Ishikawa (cell line): Measurements from ENCODE around the gene OVOL2.

Experiments
- CEBPB ChIP-seq: IDR thresholded peaks from 2 replicates; pipeline ENCODE4 v1.6.1; 2012
- CREB1 ChIP-seq: IDR thresholded peaks from 2 replicates; pipeline ENCODE4 v1.6.1; 2012; ENCODE audit warnings: low read depth
- EGR1 ChIP-seq: IDR thresholded peaks from 2 replicates; pipeline ENCODE4 v1.6.1; 2012
- EP300 ChIP-seq: IDR thresholded peaks from 2 replicates; pipeline ENCODE4 v1.6.1; 2012; ENCODE audit warnings: borderline replicate concordance
- FOXM1 ChIP-seq: IDR thresholded peaks from 2 replicates; pipeline ENCODE4 v1.6.1; 2012; ENCODE audit warnings: low read depth, borderline replicate concordance
- NFIC ChIP-seq: IDR thresholded peaks from 2 replicates; pipeline ENCODE4 v1.6.1; 2012
- RAD21 ChIP-seq: IDR thresholded peaks from 2 replicates; pipeline ENCODE4 v1.6.1; 2012; ENCODE audit warnings: low read depth
- TAF1 ChIP-seq: IDR thresholded peaks from 2 replicates; pipeline ENCODE4 v1.6.1; 2012; ENCODE audit warnings: low read depth, mild to moderate bottlenecking
- TCF12 ChIP-seq: IDR thresholded peaks from 2 replicates; pipeline ENCODE4 v1.6.1; 2012; ENCODE audit warnings: low read depth
- TEAD4 ChIP-seq: IDR thresholded peaks from 2 replicates; pipeline ENCODE4 v1.6.1; 2012
- YY1 ChIP-seq: IDR thresholded peaks from 2 replicates; pipeline ENCODE4 v1.6.1; 2012; ENCODE audit warnings: low read depth
- ZBTB7A ChIP-seq: IDR thresholded peaks from 2 replicates; pipeline ENCODE4 v1.6.1; 2012; ENCODE audit warnings: low read depth
- TF ChIP-seq, protein P1 (sequence below): IDR thresholded peaks from 2 replicates; pipeline ENCODE4 v1.6.1; 2012
- TF ChIP-seq, protein P2 (sequence below): IDR thresholded peaks from 2 replicates; pipeline ENCODE4 v1.6.1; 2012
- TF ChIP-seq, protein P3 (sequence below): IDR thresholded peaks from 2 replicates; pipeline ENCODE4 v1.6.1; 2012; ENCODE audit warnings: low read depth, mild to moderate bottlenecking

OVOL2 gene

DNA sequence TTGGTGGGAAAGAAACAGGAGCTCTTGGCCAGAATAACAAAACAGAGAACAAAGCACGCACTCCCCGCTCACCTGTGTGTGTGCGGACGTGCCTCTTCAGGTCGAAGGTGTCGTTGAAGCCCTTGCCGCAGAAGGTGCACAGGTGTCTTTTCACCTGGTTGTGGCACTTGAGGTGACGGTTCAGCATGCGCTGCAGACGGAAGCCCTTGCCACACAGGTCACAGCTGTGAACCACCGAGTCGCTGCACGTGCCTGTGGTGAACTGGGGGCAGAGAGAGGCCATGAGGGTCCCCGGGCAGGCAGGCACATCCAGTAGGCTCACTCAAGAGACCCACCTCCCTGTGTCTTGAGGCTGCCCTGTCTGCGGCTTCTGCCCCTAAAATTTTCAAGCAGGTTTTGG is 16.3 kb downstream of the OVOL2 start:
- no peak for TF ChIP-seq FOXM1
- no peak for TF ChIP-seq NFIC
- no peak for TF ChIP-seq ZBTB7A
- no peak for TF ChIP-seq EP300
- no peak for TF ChIP-seq CREB1
- TF ChIP-seq, protein P1, sequence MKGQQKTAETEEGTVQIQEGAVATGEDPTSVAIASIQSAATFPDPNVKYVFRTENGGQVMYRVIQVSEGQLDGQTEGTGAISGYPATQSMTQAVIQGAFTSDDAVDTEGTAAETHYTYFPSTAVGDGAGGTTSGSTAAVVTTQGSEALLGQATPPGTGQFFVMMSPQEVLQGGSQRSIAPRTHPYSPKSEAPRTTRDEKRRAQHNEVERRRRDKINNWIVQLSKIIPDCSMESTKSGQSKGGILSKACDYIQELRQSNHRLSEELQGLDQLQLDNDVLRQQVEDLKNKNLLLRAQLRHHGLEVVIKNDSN, result no peak
- TF ChIP-seq, protein P2, sequence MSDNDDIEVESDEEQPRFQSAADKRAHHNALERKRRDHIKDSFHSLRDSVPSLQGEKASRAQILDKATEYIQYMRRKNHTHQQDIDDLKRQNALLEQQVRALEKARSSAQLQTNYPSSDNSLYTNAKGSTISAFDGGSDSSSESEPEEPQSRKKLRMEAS, result no peak
- TF ChIP-seq RAD21, result no peak
- TF ChIP-seq EGR1, result no peak
- no peak for TF ChIP-seq TEAD4

DNA sequence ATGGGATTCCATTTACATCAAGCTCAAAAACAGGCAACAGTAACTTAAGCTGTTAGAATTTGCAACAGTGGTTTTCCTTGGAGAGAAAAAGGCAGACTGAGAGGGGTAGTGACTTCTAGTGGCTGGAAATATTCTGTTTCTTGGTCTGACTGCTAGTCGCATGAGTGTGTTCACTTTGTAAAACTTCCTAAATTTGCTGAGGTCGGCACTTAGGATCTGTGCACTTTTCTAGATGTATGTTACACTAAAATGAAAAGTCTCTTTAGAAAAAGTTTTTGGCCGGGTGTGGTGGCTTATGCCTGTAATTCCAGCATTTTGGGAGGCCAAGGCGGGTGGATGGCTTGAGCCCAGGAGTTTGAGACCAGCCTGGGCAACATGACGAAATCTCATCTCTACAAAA is 18.7 kb downstream of the OVOL2 start:
- TF ChIP-seq TAF1, result no peak
- TF ChIP-seq YY1, result no peak
- no peak for TF ChIP-seq ZBTB7A
- TF ChIP-seq TCF12, result no peak
- TF ChIP-seq, protein P1, result no peak
- TF ChIP-seq CEBPB, result no peak
- TF ChIP-seq TEAD4, result no peak
- no peak for TF ChIP-seq EP300
- TF ChIP-seq CREB1, result no peak
- TF ChIP-seq, protein P2, result no peak
- no peak for TF ChIP-seq NFIC
- no peak for TF ChIP-seq EGR1
- TF ChIP-seq FOXM1, result no peak

DNA sequence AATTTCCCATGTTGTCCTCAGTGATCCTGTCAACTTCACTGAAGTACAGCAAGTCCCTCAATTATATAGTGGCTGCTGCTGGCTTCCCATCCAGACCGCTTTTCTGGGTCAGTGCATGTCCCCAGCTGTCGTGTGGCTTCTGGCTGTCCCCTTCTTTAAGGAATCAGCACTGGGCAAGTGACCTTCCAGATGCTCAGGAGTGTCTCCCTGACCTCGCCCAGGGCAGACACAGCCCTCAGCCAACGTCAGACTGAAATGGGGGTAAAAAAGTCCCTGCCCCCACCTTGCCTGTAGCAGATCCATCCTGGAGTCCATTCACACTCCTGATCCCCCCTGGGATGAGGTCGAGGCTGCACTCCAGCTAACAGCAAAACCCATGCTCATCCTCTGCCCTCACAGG is 23.7 kb downstream of the OVOL2 start:
- TF ChIP-seq, protein P2, result no peak

DNA sequence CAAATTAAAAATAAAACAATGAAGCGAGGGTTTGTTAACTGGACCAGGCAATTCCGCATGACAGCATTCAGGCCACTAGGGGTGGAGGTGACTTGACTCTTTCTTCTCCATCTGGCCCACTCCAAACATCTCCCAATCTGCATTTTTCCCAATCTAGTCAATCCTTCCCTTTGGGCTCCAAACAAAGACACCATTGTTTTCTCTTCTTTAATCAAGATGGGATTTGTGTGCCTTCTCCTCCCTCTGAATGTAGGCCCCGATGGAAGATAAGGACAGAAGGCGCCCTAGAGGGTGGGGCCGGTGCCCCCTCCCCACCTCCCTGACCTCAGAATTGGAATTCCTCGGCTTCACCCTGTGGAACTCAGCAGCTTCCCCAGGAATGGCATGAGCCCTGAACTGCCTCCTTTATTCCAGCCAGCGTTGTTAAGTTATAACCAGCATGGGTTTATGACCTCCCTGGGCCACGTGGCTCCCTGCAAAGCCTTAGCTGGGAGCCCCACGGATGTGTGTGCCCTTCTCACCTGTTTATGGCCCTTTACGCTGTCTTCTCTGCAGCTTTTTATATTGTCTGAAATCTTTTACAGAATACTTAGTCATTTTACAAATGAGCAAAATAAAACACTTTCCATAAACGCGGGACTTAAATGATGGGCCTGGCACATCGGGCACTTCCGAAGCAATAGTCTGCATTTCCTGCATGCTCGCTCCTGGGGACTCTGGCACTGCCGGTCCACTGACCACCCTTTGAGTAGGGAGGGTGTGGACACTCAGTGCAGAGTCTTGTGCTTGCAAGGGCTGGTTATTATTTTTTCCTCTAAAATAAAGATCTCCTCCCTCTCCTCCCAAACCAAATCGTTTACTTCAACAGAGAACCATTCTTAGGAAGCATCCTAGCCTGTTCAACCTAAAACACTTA is 24.5 kb downstream of the OVOL2 start:
- TF ChIP-seq NFIC (no peak), TEAD4 (no peak), CREB1 (no peak), FOXM1 (no peak)
- TF ChIP-seq, protein P2, result no peak
- TF ChIP-seq, protein P1, result no peak

DNA sequence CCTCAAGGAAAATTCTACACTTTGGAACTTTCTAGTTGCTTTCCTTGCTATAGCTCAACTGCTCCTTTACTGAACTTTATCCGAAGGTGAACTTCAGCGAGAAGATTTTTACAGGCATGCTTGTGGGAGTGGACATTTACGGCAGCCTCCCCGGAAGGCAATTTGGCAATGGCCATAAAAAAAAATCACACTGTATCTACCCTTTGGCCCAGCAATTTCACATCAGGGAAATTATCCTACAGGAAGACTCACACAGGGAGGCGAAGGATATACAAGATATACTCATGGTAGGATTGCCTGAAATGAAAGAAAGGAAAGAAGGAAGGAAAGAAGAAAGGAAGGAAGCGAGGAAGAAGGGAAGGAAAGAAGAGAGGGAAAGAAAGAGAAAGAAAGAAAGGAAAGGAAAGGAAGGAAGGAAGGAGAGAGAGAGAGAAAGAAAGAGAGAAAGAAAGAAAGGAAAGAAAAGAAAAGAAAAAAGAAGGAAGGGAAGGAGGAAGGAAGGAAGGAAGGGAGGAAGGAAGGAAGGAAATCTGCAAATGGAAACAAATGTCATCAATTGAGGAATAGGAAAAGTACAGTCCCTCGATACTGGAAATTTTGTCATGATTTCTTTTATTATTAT is 25.7 kb downstream of the OVOL2 start:
- TF ChIP-seq, protein P1, result no peak
- TF ChIP-seq TAF1 (no peak), TCF12 (no peak), CREB1 (no peak), YY1 (no peak), NFIC (no peak), CEBPB (no peak), EGR1 (no peak), ZBTB7A (no peak), RAD21 (no peak), FOXM1 (no peak), EP300 (no peak), TEAD4 (no peak)
- TF ChIP-seq, protein P2, result no peak
- TF ChIP-seq, protein P3, sequence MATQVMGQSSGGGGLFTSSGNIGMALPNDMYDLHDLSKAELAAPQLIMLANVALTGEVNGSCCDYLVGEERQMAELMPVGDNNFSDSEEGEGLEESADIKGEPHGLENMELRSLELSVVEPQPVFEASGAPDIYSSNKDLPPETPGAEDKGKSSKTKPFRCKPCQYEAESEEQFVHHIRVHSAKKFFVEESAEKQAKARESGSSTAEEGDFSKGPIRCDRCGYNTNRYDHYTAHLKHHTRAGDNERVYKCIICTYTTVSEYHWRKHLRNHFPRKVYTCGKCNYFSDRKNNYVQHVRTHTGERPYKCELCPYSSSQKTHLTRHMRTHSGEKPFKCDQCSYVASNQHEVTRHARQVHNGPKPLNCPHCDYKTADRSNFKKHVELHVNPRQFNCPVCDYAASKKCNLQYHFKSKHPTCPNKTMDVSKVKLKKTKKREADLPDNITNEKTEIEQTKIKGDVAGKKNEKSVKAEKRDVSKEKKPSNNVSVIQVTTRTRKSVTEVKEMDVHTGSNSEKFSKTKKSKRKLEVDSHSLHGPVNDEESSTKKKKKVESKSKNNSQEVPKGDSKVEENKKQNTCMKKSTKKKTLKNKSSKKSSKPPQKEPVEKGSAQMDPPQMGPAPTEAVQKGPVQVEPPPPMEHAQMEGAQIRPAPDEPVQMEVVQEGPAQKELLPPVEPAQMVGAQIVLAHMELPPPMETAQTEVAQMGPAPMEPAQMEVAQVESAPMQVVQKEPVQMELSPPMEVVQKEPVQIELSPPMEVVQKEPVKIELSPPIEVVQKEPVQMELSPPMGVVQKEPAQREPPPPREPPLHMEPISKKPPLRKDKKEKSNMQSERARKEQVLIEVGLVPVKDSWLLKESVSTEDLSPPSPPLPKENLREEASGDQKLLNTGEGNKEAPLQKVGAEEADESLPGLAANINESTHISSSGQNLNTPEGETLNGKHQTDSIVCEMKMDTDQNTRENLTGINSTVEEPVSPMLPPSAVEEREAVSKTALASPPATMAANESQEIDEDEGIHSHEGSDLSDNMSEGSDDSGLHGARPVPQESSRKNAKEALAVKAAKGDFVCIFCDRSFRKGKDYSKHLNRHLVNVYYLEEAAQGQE, result no peak

DNA sequence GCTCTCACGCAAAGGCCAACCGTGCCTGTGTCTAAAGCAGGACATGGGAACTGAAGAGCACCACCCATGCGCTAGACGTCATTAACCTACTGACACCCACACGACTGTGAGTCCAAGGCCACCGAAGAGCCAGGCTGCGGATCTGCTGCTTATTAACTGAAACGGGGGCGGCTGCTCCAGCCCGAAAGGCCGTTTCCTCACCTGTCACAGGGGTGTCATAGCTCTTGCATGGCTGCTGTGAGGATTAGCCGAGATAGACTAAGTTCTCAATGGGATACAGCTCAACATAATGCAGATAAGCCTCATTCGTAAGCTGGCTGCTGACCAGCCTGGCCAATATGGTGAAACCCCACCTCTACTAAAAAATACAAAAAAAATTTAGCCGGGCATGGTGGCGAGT is 26.7 kb downstream of the OVOL2 start:
- TF ChIP-seq, protein P1, result no peak
- TF ChIP-seq CEBPB, result no peak
- TF ChIP-seq TAF1, result no peak
